ENCODE data around the gene SLC16A3. TPM values are rescaled to one million over a fixed set of nuclear protein-coding genes. Genes with fewer than 3 reads are reported as not detected.

The SLC16A3 gene
- total RNA-seq, 1 donor from 2014 or later: 53.1 TPM

- ATAC-seq (no peak), DNase-seq (ENCODE audit: low spot score) (peak; percentile 61)
- intact Hi-C loops (cut with DNase I): no loop called here
These were observed 10.3 kb upstream of the SLC16A3 start for GRCh38 chr17:82218349-82219075.

- DNase-seq (ENCODE audit: low spot score): no peak
- no peak for ATAC-seq
These were observed 9.8 kb upstream of the SLC16A3 start for GRCh38 chr17:82219083-82219482.

GRCh38 chr17:82219753-82220709 is 8.8 kb upstream of the SLC16A3 start:
- no peak for ATAC-seq
- DNase-seq (ENCODE audit: low spot score): no peak
- intact Hi-C loops (cut with DNase I): no loop called here

More at GRCh38 chr17:82219083-82219482, 9.8 kb upstream of the SLC16A3 start:
- intact Hi-C loops (cut with DNase I): no loop called here

- intact Hi-C loops (cut with DNase I): no loop called here
- ATAC-seq (no peak), DNase-seq (ENCODE audit: low spot score) (no peak)
These were observed 7.4 kb upstream of the SLC16A3 start for GRCh38 chr17:82221341-82221902.

GRCh38 chr17:82222816-82223215 is 6.0 kb upstream of the SLC16A3 start:
- ATAC-seq (no peak), DNase-seq (ENCODE audit: low spot score) (no peak)
- intact Hi-C loops (cut with DNase I): no loop called here

GRCh38 chr17:82223517-82223916 is 5.3 kb upstream of the SLC16A3 start:
- intact Hi-C loops (cut with DNase I): no loop called here
- ATAC-seq (no peak), DNase-seq (ENCODE audit: low spot score) (no peak)

GRCh38 chr17:82224666-82225065 is 4.2 kb upstream of the SLC16A3 start:
- intact Hi-C loops (cut with DNase I): no loop called here
- ATAC-seq (no peak), DNase-seq (ENCODE audit: low spot score) (no peak)

GRCh38 chr17:82225368-82226029 is 3.3 kb upstream of the SLC16A3 start:
- DNase-seq (ENCODE audit: low spot score): no peak
- ATAC-seq: no peak

GRCh38 chr17:82226146-82226808 is 2.6 kb upstream of the SLC16A3 start:
- ATAC-seq (no peak), DNase-seq (ENCODE audit: low spot score) (no peak)
- intact Hi-C loops (cut with DNase I): no loop called here

More at GRCh38 chr17:82225368-82226029, 3.3 kb upstream of the SLC16A3 start:
- intact Hi-C loops (cut with DNase I): no loop called here

GRCh38 chr17:82226809-82227628 is 1.8 kb upstream of the SLC16A3 start:
- intact Hi-C loops (cut with DNase I): no loop called here
- ATAC-seq: no peak
- no peak for DNase-seq (ENCODE audit: low spot score)

GRCh38 chr17:82227629-82228277 is 1.1 kb upstream of the SLC16A3 start:
- DNase-seq (ENCODE audit: low spot score): no peak
- ATAC-seq: no peak
- intact Hi-C loops (cut with DNase I): no loop called here

- ATAC-seq: no peak
- intact Hi-C loops (cut with DNase I): no loop called here
- no peak for DNase-seq (ENCODE audit: low spot score)
These were observed 482 bp upstream of the SLC16A3 start for GRCh38 chr17:82228278-82228841.

- peak; percentile 70 for DNase-seq (ENCODE audit: low spot score)
- peak; percentile 4 for ATAC-seq
- intact Hi-C loops (cut with DNase I): no loop called here
These were observed 1.1 kb downstream of the SLC16A3 start for GRCh38 chr17:82229698-82230608.

- intact Hi-C loops (cut with DNase I): no loop called here
- ATAC-seq (peak; percentile 68), DNase-seq (ENCODE audit: low spot score) (peak; percentile 94)
These were observed 1.9 kb downstream of the SLC16A3 start for GRCh38 chr17:82230609-82231311.

GRCh38 chr17:82231312-82231561 is 2.4 kb downstream of the SLC16A3 start:
- ATAC-seq (no peak), DNase-seq (ENCODE audit: low spot score) (no peak)
- intact Hi-C loops (cut with DNase I): no loop called here

Measured in sciatic nerve (tissue), 2 donors.